HepG2 (cell line): ENCODE measurements around the gene HNRNPC. TPM values are rescaled to one million over a fixed set of nuclear protein-coding genes. Genes with fewer than 3 reads are reported as not detected.
"Not testable (repeated sequence)": the region's sequence is repeated elsewhere in the genome, so short reads cannot be mapped to it uniquely, and the experiment has no call there.

Experiments
- ATAC-seq: fragments of 200-7000 bp; cut with Tn5 transposase; 3 replicates; pipeline ENCODE4 v1.9.1; 2020; ENCODE audit warnings: mild to moderate bottlenecking, moderate library complexity
- BruUV-seq: library from RNA; stranded (reverse); fragments of 400-500 nt; replicated peaks from 2 replicates; lab custom pipeline; 2021; lab: Mats Ljungman, UMichigan
- CTCF ChIA-PET: fragments of 300-600 bp; formaldehyde crosslinking; extraction: SDS; loops from one replicate; lab custom pipeline; 2021; ENCODE audit warnings: low total read pairs, inconsistent platforms, low intra/inter-chr PET ratio; lab: Yijun Ruan, JAX
- POLR2A ChIA-PET: fragments of 350-600 bp; sonication (Branson Sonifier 250); formaldehyde crosslinking; loops from one replicate; lab custom pipeline; 2020; ENCODE audit warnings: antibody characterized with exemption, inconsistent platforms; lab: Yijun Ruan, JAX
- DNase-seq: peaks from one replicate; pipeline ENCODE4 v3.0.0-alpha.2; 2015; ENCODE audit warnings: low spot score
- FAIRE-seq: peaks from 3 replicates; lab custom pipeline; 2011; peaks lifted over from hg19 to GRCh38; lab: Jason Lieb, UNC
- H2AFZ ChIP-seq: one replicate; pipeline ENCODE4 v1.6.1; 2011; ENCODE audit warnings: low read length, inconsistent platforms
- H3K27ac ChIP-seq: fragments of 300-600 bp; 3 replicates; pipeline ENCODE4 v1.8.0; 2011; ENCODE audit warnings: mixed run types, mild to moderate bottlenecking, mixed read lengths, low read length, inconsistent platforms; ENCODE audit not compliant: insufficient read depth; ENCODE audit errors: extremely low read length
- H3K27me3 ChIP-seq, 2 experiments: fragments of 200-600 bp in 1 of 2; 2 replicates in 1 of 2; 3 replicates in 1 of 2; pipeline versions ENCODE4 v1.6.0 to v1.8.0; 2011; ENCODE audit warnings: low read length in 2 of 2, mild to moderate bottlenecking in 2 of 2, moderate library complexity in 2 of 2, inconsistent platforms in 1 of 2; ENCODE audit not compliant: insufficient read depth in 2 of 2, control insufficient read depth in 1 of 2
- H3K36me3 ChIP-seq, 2 experiments: fragments of 200-600 bp in 1 of 2; replicated peaks in 1 of 2; 2 replicates in 1 of 2; 3 replicates in 1 of 2; pipeline versions ENCODE4 v1.5.1 to v1.8.0; 2011; ENCODE audit warnings: low read length in 2 of 2, inconsistent platforms in 1 of 2; ENCODE audit not compliant: insufficient read depth in 2 of 2, control insufficient read depth in 1 of 2
- H3K4me1 ChIP-seq: 2 replicates; pipeline ENCODE4 v1.5.1; 2012; ENCODE audit warnings: low read length, inconsistent platforms; ENCODE audit not compliant: insufficient read depth
- H3K4me2 ChIP-seq: 2 replicates; pipeline ENCODE4 v1.6.0; 2011; ENCODE audit warnings: low read depth, low read length, inconsistent platforms
- H3K4me3 ChIP-seq, 3 experiments: fragments of 200-600 bp in 1 of 3; sonication (generic), shearing (Covaris generic) in 1 of 3; replicated peaks in 1 of 3; 2 replicates each; pipeline ENCODE4 v1.5.1; 2011 to 2016; ENCODE audit warnings: low read length in 3 of 3, inconsistent platforms in 2 of 3, low read depth in 2 of 3, mild to moderate bottlenecking in 2 of 3, control low read depth in 1 of 3, mixed read lengths in 1 of 3; ENCODE audit not compliant: insufficient read depth in 1 of 3
- H3K79me2 ChIP-seq: one replicate; pipeline ENCODE4 v1.6.1; 2011; ENCODE audit warnings: low read length, inconsistent platforms; ENCODE audit not compliant: insufficient read depth
- H3K9ac ChIP-seq: 2 replicates; pipeline ENCODE4 v1.6.0; 2011; ENCODE audit warnings: mild to moderate bottlenecking, low read depth, low read length, inconsistent platforms; ENCODE audit not compliant: insufficient read depth
- H3K9me3 ChIP-seq: 2 replicates; pipeline ENCODE4 v1.5.1; 2012; ENCODE audit warnings: mild to moderate bottlenecking, low read length
- H4K20me1 ChIP-seq: 2 replicates; pipeline ENCODE4 v1.6.0; 2011; ENCODE audit warnings: inconsistent platforms, mild to moderate bottlenecking, low read length, moderate library complexity; ENCODE audit not compliant: insufficient read depth
- ATF7-NPFF ChIP-seq: sonication (generic); formaldehyde crosslinking; IDR thresholded peaks from 2 replicates; pipeline ENCODE4 v1.8.1; 2023; ENCODE audit warnings: mild to moderate bottlenecking, low read depth, missing genetic modification reagents, moderate library complexity
- CEBPB ChIP-seq: IDR thresholded peaks from 2 replicates; pipeline ENCODE4 v1.6.1; 2011; ENCODE audit warnings: low read depth, low read length, improper control_type of control experiment, borderline replicate concordance
- DDIT3 ChIP-seq: sonication (generic); formaldehyde crosslinking; IDR thresholded peaks from 2 replicates; pipeline ENCODE4 v1.4.0; 2020; ENCODE audit warnings: mild to moderate bottlenecking, missing genetic modification reagents
- DR1 ChIP-seq: sonication (generic); formaldehyde crosslinking; IDR thresholded peaks from 2 replicates; pipeline ENCODE4 v1.8.0; 2021; ENCODE audit warnings: mild to moderate bottlenecking, missing genetic modification reagents, inconsistent platforms
- MEF2D ChIP-seq: sonication (generic); formaldehyde crosslinking; IDR thresholded peaks from 2 replicates; pipeline ENCODE4 v1.5.1; 2020; ENCODE audit warnings: mild to moderate bottlenecking, missing genetic modification reagents
- PRPF4 ChIP-seq: fragments of 200-400 bp; formaldehyde crosslinking; IDR thresholded peaks from 2 replicates; pipeline ENCODE4 v1.6.1; 2016; ENCODE audit warnings: low read length, low read depth; ENCODE audit not compliant: poor library complexity, severe bottlenecking
- SATB2 ChIP-seq: sonication (generic); formaldehyde crosslinking; IDR thresholded peaks from 2 replicates; pipeline ENCODE4 v1.5.0; 2020; ENCODE audit warnings: missing genetic modification reagents
- TMF1 ChIP-seq: sonication (generic); formaldehyde crosslinking; IDR thresholded peaks from 2 replicates; pipeline ENCODE4 v1.8.1; 2022; ENCODE audit warnings: low read depth, missing genetic modification reagents
- ZNF326 ChIP-seq: sonication (generic); formaldehyde crosslinking; IDR thresholded peaks from 2 replicates; pipeline ENCODE4 v1.4.0; 2020; ENCODE audit warnings: missing genetic modification reagents, borderline replicate concordance
- ZNF569 ChIP-seq: sonication (generic); formaldehyde crosslinking; IDR thresholded peaks from 2 replicates; pipeline ENCODE4 v1.5.0; 2020; ENCODE audit warnings: mild to moderate bottlenecking, missing genetic modification reagents, moderate library complexity, borderline replicate concordance
- ZNF597 ChIP-seq: sonication (generic); formaldehyde crosslinking; IDR thresholded peaks from 2 replicates; pipeline ENCODE4 v1.5.0; 2020; ENCODE audit warnings: missing genetic modification reagents
- ZNF747 ChIP-seq: sonication (generic); formaldehyde crosslinking; IDR thresholded peaks from 2 replicates; pipeline ENCODE4 v1.8.1; 2023; ENCODE audit warnings: missing genetic modification reagents, mild to moderate bottlenecking, borderline replicate concordance
- WGBS: methylation state at CpG from one replicate; pipeline ENCODE4 v1.1.6; 2017; ENCODE audit warnings: low lambda C conversion rate; 5-methylcytosine and 5-hydroxymethylcytosine counted together
- in situ Hi-C: cut with HindIII; loops from 2 replicates; pipeline ENCODE4 v1.10.0; 2017; ENCODE audit warnings: low pct_unique_long_range_greater_than_20kb; ENCODE audit not compliant: extremely low pct_ligation_motif_present
- intact Hi-C: fragments of 100-400 bp; cut with micrococcal nuclease; formaldehyde crosslinking; loops from one replicate; pipeline ENCODE4 v1.10.0; 2022; ENCODE audit not compliant: unreplicated experiment
- polyA plus RNA-seq, 8 experiments: library from polyadenylated mRNA; depleted of rRNA in 3 of 8; stranded (reverse) in 7 of 8; unstranded in 1 of 8; fragments of >200 nt; fragmentation: Illumina TruSeq in 4 of 8; extraction: Trizol in 4 of 8; gene quantifications; 2 replicates each; pipeline versions ENCODE4 v1.2.1 to v1.2.3, GENCODE V29; 2011 to 2016; ENCODE audit warnings: low read depth in 4 of 8, missing spikeins in 1 of 8, mixed read lengths in 1 of 8; ENCODE audit not compliant: insufficient read depth in 1 of 8
- total RNA-seq, 5 experiments: library from RNA; depleted of rRNA; stranded (reverse); fragments of >200 nt; fragmentation: Illumina TruSeq; extraction: Trizol; gene quantifications; 2 replicates each; pipeline ENCODE4 v1.2.3, GENCODE V29; 2016; ENCODE audit warnings: low read depth in 1 of 5
- TF ChIP-seq, protein P1 (sequence below): sonication (generic); formaldehyde crosslinking; conservative IDR thresholded peaks from 2 replicates; pipeline ENCODE4 v1.4.0; 2020; ENCODE audit warnings: missing genetic modification reagents

Gene HNRNPC
- total and polyA plus RNA-seq, 2 of the 13 experiments (the other 11 are each of a cell fraction or from before 2014, with no cell fraction given), result 628 to 1,099 TPM

- WGBS, result 51% methylated on average over 9 of the region's 9 CpGs
- no peak for DNase-seq
- POLR2A ChIA-PET, result interaction anchor here (0.7 to 1.6 kb wide), 3 partner anchors 11 to 107 kb away, joined by 3 read pairs; no protein-coding TSS in a partner anchor
- Histone ChIP-seq H3K4me1 (peaks cover 30% of the 10 kb centered on the region), H3K36me3 (no peaks in the 10 kb centered on the region), H3K9ac (peak overlapping the region; percentile 33; the same call in 1 of the 2 replicates), H4K20me1 (no peaks in the 10 kb centered on the region), H3K27ac (no peak overlapping the region), H2AFZ (no peak overlapping the region), H3K4me2 (peak overlapping the region; percentile 43), H3K27me3 (no peaks in the 10 kb centered on the region), H3K9me3 (no peaks in the 10 kb centered on the region), H3K4me3 (peak overlapping the region in 1 of 3 experiments; percentile 17; a peak in 1 of 6 replicates), H3K79me2 (no peaks in the 10 kb centered on the region)
- in situ Hi-C loops, result no loop called here
- BruUV-seq, result no TSS peak
- TF ChIP-seq, protein P1, sequence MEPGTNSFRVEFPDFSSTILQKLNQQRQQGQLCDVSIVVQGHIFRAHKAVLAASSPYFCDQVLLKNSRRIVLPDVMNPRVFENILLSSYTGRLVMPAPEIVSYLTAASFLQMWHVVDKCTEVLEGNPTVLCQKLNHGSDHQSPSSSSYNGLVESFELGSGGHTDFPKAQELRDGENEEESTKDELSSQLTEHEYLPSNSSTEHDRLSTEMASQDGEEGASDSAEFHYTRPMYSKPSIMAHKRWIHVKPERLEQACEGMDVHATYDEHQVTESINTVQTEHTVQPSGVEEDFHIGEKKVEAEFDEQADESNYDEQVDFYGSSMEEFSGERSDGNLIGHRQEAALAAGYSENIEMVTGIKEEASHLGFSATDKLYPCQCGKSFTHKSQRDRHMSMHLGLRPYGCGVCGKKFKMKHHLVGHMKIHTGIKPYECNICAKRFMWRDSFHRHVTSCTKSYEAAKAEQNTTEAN (CRISPR knock-in tag), result no peak
- TF ChIP-seq CEBPB (no peak), DDIT3 (no peak), ATF7-NPFF (CRISPR knock-in tag) (no peak), ZNF569 (CRISPR knock-in tag) (no peak), MEF2D (CRISPR knock-in tag) (no peak), ZNF326 (CRISPR knock-in tag) (no peak), SATB2 (CRISPR knock-in tag) (no peak), TMF1 (CRISPR knock-in tag) (no peak), ZNF597 (CRISPR knock-in tag) (no peak), ZNF747 (CRISPR knock-in tag) (no peak), PRPF4 (no peak), DR1 (CRISPR knock-in tag) (no peak)
- CTCF ChIA-PET, result no interaction called here
- intact Hi-C loops, result no loop called here
- FAIRE-seq, result no peak
- peak; percentile 55 for ATAC-seq
Observed at GRCh38 chr14:21275261-21275858, 6.1 kb upstream of the HNRNPC start.

DNA sequence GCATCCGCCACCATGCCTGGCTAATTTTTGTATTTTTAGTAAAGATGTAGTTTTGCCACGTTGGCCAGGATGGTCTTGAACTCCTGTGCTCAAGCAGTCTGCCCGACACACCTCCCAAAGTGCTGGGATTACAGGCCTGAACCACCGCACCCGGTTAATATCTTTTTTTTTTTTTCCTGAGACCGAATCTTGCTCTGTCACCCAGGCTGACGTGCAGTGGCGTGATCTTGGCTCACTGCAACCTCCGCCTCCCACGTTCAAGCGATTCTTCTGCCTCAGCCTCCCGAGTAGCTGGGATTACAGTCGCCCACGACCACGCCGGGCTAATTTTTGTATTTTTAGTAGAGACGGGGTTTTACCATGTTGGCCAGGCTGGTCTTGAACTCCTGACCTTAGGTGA lies 3.4 kb upstream of the HNRNPC start:
- H3K9ac ChIP-seq, ATAC-seq, in situ Hi-C loops, CTCF ChIA-PET, intact Hi-C loops, H3K36me3 ChIP-seq, POLR2A ChIA-PET, H3K4me2 ChIP-seq, H3K4me3 ChIP-seq, H3K27ac ChIP-seq, H3K9me3 ChIP-seq, BruUV-seq, DNase-seq, FAIRE-seq, H3K27me3 ChIP-seq, H2AFZ ChIP-seq: not testable (repeated sequence)
- peaks cover 14% of the 10 kb centered on the region for H4K20me1 ChIP-seq
- peaks cover 26% of the 10 kb centered on the region for H3K4me1 ChIP-seq
- peaks cover 20% of the 10 kb centered on the region for H3K79me2 ChIP-seq
- WGBS, result 90% methylated on average over 17 of the region's 17 CpGs
